Osteocyte (in vitro differentiated cells): ENCODE data around the gene CABLES2. TPM values are rescaled to one million over a fixed set of nuclear protein-coding genes. Genes with fewer than 3 reads are reported as not detected.

Experiments used
- DNase-seq: peaks from one replicate; pipeline ENCODE4 v3.0.0; 2021; ENCODE audit warnings: mixed read lengths; ENCODE audit not compliant: unreplicated experiment; ENCODE audit errors: extremely low spot score
- H3K27ac Mint-ChIP-seq: one replicate; pipeline ENCODE4 v1.8.0; 2021; ENCODE audit warnings: mild to moderate bottlenecking, mixed read lengths; ENCODE audit not compliant: unreplicated experiment
- H3K27me3 Mint-ChIP-seq: one replicate; pipeline ENCODE4 v1.8.0; 2021; ENCODE audit warnings: mixed read lengths; ENCODE audit not compliant: unreplicated experiment
- H3K36me3 Mint-ChIP-seq: one replicate; pipeline ENCODE4 v1.8.0; 2021; ENCODE audit warnings: mixed read lengths; ENCODE audit not compliant: unreplicated experiment
- H3K4me1 Mint-ChIP-seq: one replicate; pipeline ENCODE4 v1.8.0; 2021; ENCODE audit warnings: mixed read lengths; ENCODE audit not compliant: unreplicated experiment
- H3K4me3 Mint-ChIP-seq: one replicate; pipeline ENCODE4 v1.8.0; 2021; ENCODE audit warnings: mild to moderate bottlenecking, moderate library complexity, mixed read lengths; ENCODE audit not compliant: unreplicated experiment
- H3K9me3 Mint-ChIP-seq: one replicate; pipeline ENCODE4 v1.8.0; 2021; ENCODE audit warnings: mixed read lengths; ENCODE audit not compliant: unreplicated experiment
- CTCF ChIP-seq: fragments of 200-600 bp; sonication (generic); IDR thresholded peaks from 2 replicates; pipeline ENCODE4 v1.5.0; 2021; ENCODE audit warnings: antibody characterized with exemption, mild to moderate bottlenecking, moderate library complexity
- total RNA-seq: library from RNA; stranded (reverse); gene quantifications from 2 replicates; pipeline ENCODE4 v1.2.1, GENCODE V29; 2021

The CABLES2 gene
- total RNA-seq, 1 donor from 2014 or later = 8.8 TPM

- peaks cover 1% of the 10 kb centered on the region for H3K36me3 Mint-ChIP-seq
- H3K27ac Mint-ChIP-seq = no peak overlapping the region
- no peak for DNase-seq
- no peaks in the 10 kb centered on the region for H3K27me3 Mint-ChIP-seq
- TF ChIP-seq CTCF = no peak
- no peak overlapping the region for H3K4me3 Mint-ChIP-seq
- no peaks in the 10 kb centered on the region for H3K9me3 Mint-ChIP-seq
- no peaks in the 10 kb centered on the region for H3K4me1 Mint-ChIP-seq
Measured at GRCh38 chr20:62395311-62396242, 11.5 kb downstream of the CABLES2 start.

- H3K27me3 Mint-ChIP-seq = no peaks in the 10 kb centered on the region
- H3K4me3 Mint-ChIP-seq = no peak overlapping the region
- no peaks in the 10 kb centered on the region for H3K4me1 Mint-ChIP-seq
- DNase-seq = no peak
- no peak overlapping the region for H3K27ac Mint-ChIP-seq
- H3K36me3 Mint-ChIP-seq = peaks cover 1% of the 10 kb centered on the region
- no peaks in the 10 kb centered on the region for H3K9me3 Mint-ChIP-seq
- no peak for TF ChIP-seq CTCF
Measured at GRCh38 chr20:62394248-62395245, 12.5 kb downstream of the CABLES2 start.

GRCh38 chr20:62393830-62394229 lies 13.3 kb downstream of the CABLES2 start:
- Mint-ChIP-seq H3K27ac (no peak overlapping the region), H3K27me3 (no peaks in the 10 kb centered on the region), H3K4me3 (no peak overlapping the region), H3K9me3 (no peaks in the 10 kb centered on the region), H3K36me3 (peaks cover 3% of the 10 kb centered on the region), H3K4me1 (no peaks in the 10 kb centered on the region)
- DNase-seq = no peak
- no peak for TF ChIP-seq CTCF

GRCh38 chr20:62393335-62393665 lies 13.8 kb downstream of the CABLES2 start:
- Mint-ChIP-seq H3K4me1 (peaks cover 2% of the 10 kb centered on the region), H3K27me3 (no peaks in the 10 kb centered on the region), H3K4me3 (no peak overlapping the region), H3K9me3 (no peaks in the 10 kb centered on the region), H3K27ac (no peak overlapping the region), H3K36me3 (peaks cover 3% of the 10 kb centered on the region)
- no peak for TF ChIP-seq CTCF
- no peak for DNase-seq
